OCI-LY7 (cell line): ENCODE data around the gene NEURL3.

Source experiments
- CTCF ChIP-seq: fragments of 200-600 bp; sonication (generic); conservative IDR thresholded peaks from 2 replicates; pipeline ENCODE4 v1.5.1; 2014; ENCODE audit warnings: mild to moderate bottlenecking, antibody characterized with exemption, low read length, moderate library complexity, mixed read lengths
- EZH2phosphoT487 ChIP-seq: fragments of 200-600 bp; sonication (generic); IDR thresholded peaks from 2 replicates; pipeline ENCODE4 v1.6.1; 2018; ENCODE audit warnings: low read depth, borderline replicate concordance, mild to moderate bottlenecking, mixed run types, antibody characterized with exemption, low read length, moderate library complexity, mixed read lengths

GRCh38 chr2:96471772-96472171 lies 33.4 kb downstream of the NEURL3 start:
- TF ChIP-seq CTCF (no peak), EZH2phosphoT487 (no peak)
